IMR-90 (cell line): Measurements from ENCODE around the gene GRHL3. TPM values are rescaled to one million over a fixed set of nuclear protein-coding genes. Genes with fewer than 3 reads are reported as not detected.

Experiments
- ATAC-seq: fragments of 200-7000 bp; cut with Tn5 transposase; 2 replicates; pipeline ENCODE4 v1.9.1; 2020; ENCODE audit warnings: low read depth, mild to moderate bottlenecking, moderate library complexity
- BruUV-seq: library from RNA; stranded (reverse); fragments of 400-500 nt; replicated peaks from 2 replicates; lab custom pipeline; 2021; lab: Mats Ljungman, UMichigan
- CTCF ChIA-PET: fragments of 300-600 bp; formaldehyde crosslinking; extraction: SDS; loops from one replicate; lab custom pipeline; 2021; ENCODE audit warnings: antibody characterized with exemption; lab: Yijun Ruan, JAX
- POLR2A ChIA-PET: fragments of 300-600 bp; sonication (Branson Sonifier 250); formaldehyde crosslinking; loops from one replicate; lab custom pipeline; 2022; ENCODE audit warnings: antibody characterized with exemption; ENCODE audit not compliant: unreplicated experiment; lab: Charles Lee
- DNase-seq: peaks from one replicate; pipeline ENCODE4 v3.0.0; 2013
- H2AFZ ChIP-seq: replicated peaks from 2 replicates; pipeline ENCODE3; 2013; ENCODE audit warnings: low read length, mild to moderate bottlenecking; ENCODE audit not compliant: poor library complexity
- H2AK5ac ChIP-seq: 2 replicates; pipeline ENCODE4 v1.6.1; 2013; ENCODE audit warnings: low read depth, low read length, inconsistent platforms
- H2AK9ac ChIP-seq: replicated peaks from 2 replicates; pipeline ENCODE3; 2013; ENCODE audit warnings: mild to moderate bottlenecking, low read depth, low read length, moderate library complexity; ENCODE audit not compliant: poor library complexity
- H2BK120ac ChIP-seq: 2 replicates; pipeline ENCODE4 v1.6.1; 2013; ENCODE audit warnings: low read depth, low read length, inconsistent platforms
- H2BK15ac ChIP-seq: 3 replicates; pipeline ENCODE4 v1.6.1; 2013; ENCODE audit warnings: low read depth, low read length, inconsistent platforms
- H2BK20ac ChIP-seq: 2 replicates; pipeline ENCODE4 v1.6.1; 2013; ENCODE audit warnings: low read depth, mild to moderate bottlenecking, inconsistent platforms, low read length, moderate library complexity
- H2BK5ac ChIP-seq: 2 replicates; pipeline ENCODE4 v1.6.1; 2013; ENCODE audit warnings: mild to moderate bottlenecking, low read depth, low read length, inconsistent platforms; ENCODE audit not compliant: poor library complexity, severe bottlenecking
- H3K14ac ChIP-seq: replicated peaks from 2 replicates; pipeline ENCODE4 v1.6.1; 2013; ENCODE audit warnings: low read depth, low read length, inconsistent platforms
- H3K18ac ChIP-seq: 2 replicates; pipeline ENCODE4 v1.6.1; 2013; ENCODE audit warnings: low read depth, low read length, control low read depth
- H3K23ac ChIP-seq: 2 replicates; pipeline ENCODE4 v1.6.1; 2013; ENCODE audit warnings: low read depth, low read length, inconsistent platforms
- H3K27ac ChIP-seq: 2 replicates; pipeline ENCODE4 v1.5.1; 2013; ENCODE audit warnings: mild to moderate bottlenecking, control low read depth, low read length; ENCODE audit not compliant: insufficient read depth
- H3K27me3 ChIP-seq: 2 replicates; pipeline ENCODE4 v1.6.1; 2013; ENCODE audit warnings: low read length; ENCODE audit not compliant: control insufficient read depth, insufficient read depth
- H3K36me3 ChIP-seq: 2 replicates; pipeline ENCODE4 v1.6.1; 2013; ENCODE audit warnings: low read length, mixed read lengths; ENCODE audit not compliant: control insufficient read depth, insufficient read depth
- H3K4ac ChIP-seq: 2 replicates; pipeline ENCODE4 v1.6.1; 2013; ENCODE audit warnings: low read depth, low read length, inconsistent platforms
- H3K4me1 ChIP-seq: 2 replicates; pipeline ENCODE4 v1.6.1; 2013; ENCODE audit warnings: low read length, mixed read lengths; ENCODE audit not compliant: control insufficient read depth, insufficient read depth
- H3K4me2 ChIP-seq: 2 replicates; pipeline ENCODE4 v1.6.1; 2013; ENCODE audit warnings: low read depth, mild to moderate bottlenecking, control low read depth, low read length, moderate library complexity
- H3K4me3 ChIP-seq: 2 replicates; pipeline ENCODE4 v1.5.1; 2013; ENCODE audit warnings: low read depth, mild to moderate bottlenecking, control low read depth, low read length, moderate library complexity; ENCODE audit not compliant: insufficient read depth
- H3K56ac ChIP-seq: 2 replicates; pipeline ENCODE4 v1.6.1; 2013; ENCODE audit warnings: low read length, inconsistent platforms; ENCODE audit not compliant: insufficient read depth; ENCODE audit errors: extremely low read depth
- H3K79me1 ChIP-seq, 2 experiments: 2 replicates each; pipeline ENCODE4 v1.6.1; 2013; ENCODE audit warnings: low read length in 2 of 2, inconsistent platforms in 1 of 2, low read depth in 1 of 2
- H3K9ac ChIP-seq: 2 replicates; pipeline ENCODE4 v1.6.1; 2013; ENCODE audit warnings: low read depth, low read length, control low read depth
- H3K9me1 ChIP-seq: 2 replicates; pipeline ENCODE4 v1.6.1; 2013; ENCODE audit warnings: low read length, inconsistent platforms; ENCODE audit not compliant: insufficient read depth
- H3K9me3 ChIP-seq: 2 replicates; pipeline ENCODE4 v1.6.1; 2013; ENCODE audit warnings: low read length; ENCODE audit not compliant: control insufficient read depth, insufficient read depth
- H4K20me1 ChIP-seq: 2 replicates; pipeline ENCODE4 v1.6.1; 2013; ENCODE audit warnings: low read length, inconsistent platforms; ENCODE audit not compliant: insufficient read depth
- H4K5ac ChIP-seq: 2 replicates; pipeline ENCODE4 v1.6.1; 2013; ENCODE audit warnings: mild to moderate bottlenecking, low read depth, low read length, control low read depth
- H4K8ac ChIP-seq, 2 experiments: 2 replicates each; pipeline ENCODE4 v1.6.1; 2013; ENCODE audit warnings: low read depth in 2 of 2, low read length in 2 of 2, control low read depth in 1 of 2, inconsistent platforms in 1 of 2
- H4K91ac ChIP-seq: 2 replicates; pipeline ENCODE4 v1.6.1; 2013; ENCODE audit warnings: low read depth, low read length, inconsistent platforms; ENCODE audit not compliant: insufficient read depth
- BHLHE40 ChIP-seq: fragments of 150-350 bp; IDR thresholded peaks from 2 replicates; pipeline ENCODE4 v1.6.1; 2016; ENCODE audit warnings: mild to moderate bottlenecking, low read depth, low read length
- CEBPB ChIP-seq: IDR thresholded peaks from 2 replicates; pipeline ENCODE4 v1.6.1; 2012; ENCODE audit warnings: low read depth, low read length, improper control_type of control experiment
- CHD1 ChIP-seq: IDR thresholded peaks from 2 replicates; pipeline ENCODE4 v1.6.1; 2012; ENCODE audit warnings: low read depth, low read length, improper control_type of control experiment
- CTCF ChIP-seq: conservative IDR thresholded peaks from 2 replicates; pipeline ENCODE4 v1.5.1; 2012; ENCODE audit warnings: mild to moderate bottlenecking, low read depth, low read length, improper control_type of control experiment
- FOS ChIP-seq: fragments of 150-350 bp; IDR thresholded peaks from 2 replicates; pipeline ENCODE4 v1.6.1; 2016; ENCODE audit warnings: low read depth, low read length
- MAFK ChIP-seq: IDR thresholded peaks from 2 replicates; pipeline ENCODE4 v1.6.1; 2012; ENCODE audit warnings: low read depth, low read length, improper control_type of control experiment
- MXI1 ChIP-seq: IDR thresholded peaks from 2 replicates; pipeline ENCODE4 v1.6.1; 2012; ENCODE audit warnings: low read depth, mild to moderate bottlenecking, low read length, moderate library complexity, borderline replicate concordance
- NFE2L2 ChIP-seq: fragments of 150-350 bp; IDR thresholded peaks from 2 replicates; pipeline ENCODE4 v1.6.1; 2016; ENCODE audit warnings: low read depth, mild to moderate bottlenecking, low read length
- POLR2A ChIP-seq: IDR thresholded peaks from 2 replicates; pipeline ENCODE4 v1.6.1; 2012; ENCODE audit warnings: mild to moderate bottlenecking, low read depth, low read length
- RAD21 ChIP-seq: IDR thresholded peaks from 2 replicates; pipeline ENCODE4 v1.6.1; 2012; ENCODE audit warnings: low read length, improper control_type of control experiment
- RCOR1 ChIP-seq: IDR thresholded peaks from 2 replicates; pipeline ENCODE4 v1.6.1; 2012; ENCODE audit warnings: mild to moderate bottlenecking, low read length, improper control_type of control experiment; ENCODE audit not compliant: insufficient replicate concordance
- RFX5 ChIP-seq: IDR thresholded peaks from 2 replicates; pipeline ENCODE4 v1.8.0; 2012; ENCODE audit warnings: low read depth, mild to moderate bottlenecking, low read length, moderate library complexity
- SMC3 ChIP-seq: fragments of 150-350 bp; IDR thresholded peaks from 2 replicates; pipeline ENCODE4 v1.6.1; 2016; ENCODE audit warnings: low read depth, mild to moderate bottlenecking, antibody characterized with exemption, low read length, moderate library complexity
- WGBS, 2 experiments: methylation state at CpG; one replicate each; pipeline versions ENCODE4 v1.1.5 to v1.1.7; 2013; ENCODE audit warnings: missing lambda C conversion rate in 2 of 2; ENCODE audit not compliant: insufficient read length in 1 of 2; ENCODE audit errors: extremely low coverage in 2 of 2; 5-methylcytosine and 5-hydroxymethylcytosine counted together
- dilution Hi-C: fragments of 300-500 bp; cut with HindIII; formaldehyde crosslinking; loops from one replicate; pipeline ENCODE4 v1.14.3; 2018; ENCODE audit warnings: low sequenced_read_pairs; ENCODE audit not compliant: unreplicated experiment
- in situ Hi-C: fragments of 300-500 bp; cut with MboI; formaldehyde crosslinking; loops from 3 replicates; pipeline ENCODE4 v1.14.3; 2019; ENCODE audit warnings: low sequenced_read_pairs, inconsistent platforms, mixed read lengths
- intact Hi-C: fragments of 100-400 bp; cut with micrococcal nuclease; formaldehyde crosslinking; loops from 2 replicates; pipeline ENCODE4 v1.10.0; 2022
- polyA plus RNA-seq, 3 experiments: library from polyadenylated mRNA; depleted of rRNA; stranded (reverse); fragments of >200 nt; gene quantifications; 2 replicates each; pipeline ENCODE4 v1.2.3, GENCODE V29; 2012; ENCODE audit warnings: low replicate concordance in 1 of 3
- total RNA-seq: library from RNA; depleted of rRNA; stranded (reverse); fragments of >200 nt; gene quantifications from 2 replicates; pipeline ENCODE4 v1.2.3, GENCODE V29; 2012
- TF ChIP-seq, protein P1 (sequence below): fragments of 150-350 bp; IDR thresholded peaks from 2 replicates; pipeline ENCODE4 v1.6.1; 2017; ENCODE audit warnings: mild to moderate bottlenecking, antibody characterized with exemption, low read length, low read depth
- TF ChIP-seq, protein P2 (sequence below): fragments of 150-350 bp; IDR thresholded peaks from 2 replicates; pipeline ENCODE4 v1.6.1; 2016; ENCODE audit warnings: low read depth, mild to moderate bottlenecking, low read length, moderate library complexity, borderline replicate concordance

GRHL3 gene
- total and polyA plus RNA-seq, 2 of the 4 experiments (the other 2 are of a cell fraction): not detected

DNA sequence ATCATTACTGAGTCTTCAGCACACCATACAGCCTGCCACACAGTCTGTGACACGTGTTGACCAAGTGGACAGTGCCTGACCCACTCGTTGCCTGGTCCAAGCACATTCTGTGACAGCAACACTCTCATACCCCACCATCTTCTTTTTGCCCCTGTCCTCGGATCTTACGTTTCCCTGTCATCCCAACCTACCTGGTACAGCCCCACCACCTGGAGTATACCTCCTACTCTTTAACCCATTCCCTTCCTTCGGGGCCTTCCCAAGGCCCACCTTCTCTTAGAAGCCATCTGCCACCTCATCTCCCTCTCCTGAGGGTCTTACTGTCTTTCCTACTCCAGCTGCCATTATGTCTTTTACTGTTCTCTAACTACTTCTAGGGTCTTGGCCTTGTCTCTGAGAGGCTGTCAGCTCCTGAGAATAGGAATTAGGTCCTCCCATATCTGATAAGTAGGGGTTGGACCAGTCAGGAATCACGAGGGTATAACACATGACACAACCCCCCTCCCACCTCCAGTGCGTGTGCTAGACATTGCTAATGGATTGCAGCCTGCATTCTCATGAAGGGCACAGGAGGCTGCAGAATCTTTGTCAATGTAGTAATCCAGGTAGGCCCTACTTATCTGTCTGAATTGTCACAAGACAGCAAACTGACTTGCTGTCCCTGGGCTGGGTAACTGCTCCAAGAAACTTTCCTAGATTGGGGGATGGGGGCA, 13.0 kb downstream of the GRHL3 start:
- Histone ChIP-seq H2AK9ac (no peak overlapping the region), H3K27me3 (peaks cover 5% of the 10 kb centered on the region), H2BK120ac (peak overlapping the region; percentile 52), H2BK5ac (no peak overlapping the region), H4K91ac (no peak overlapping the region; the same call in 1 of the 2 replicates), H2AFZ (no peak overlapping the region), H3K4me2 (no peak overlapping the region), H4K20me1 (no peaks in the 10 kb centered on the region), H3K79me1 (no peaks in the 10 kb centered on the region), H3K4me3 (no peak overlapping the region), H3K9me1 (peaks cover 14% of the 10 kb centered on the region), H3K56ac (no peak overlapping the region), H3K9ac (no peak overlapping the region), H3K18ac (no peak overlapping the region), H3K23ac (no peak overlapping the region), H2AK5ac (peak overlapping the region; percentile 92), H3K4ac (no peak overlapping the region; the same call in 1 of the 2 replicates), H3K27ac (no peak overlapping the region), H4K5ac (no peak overlapping the region), H3K36me3 (no peaks in the 10 kb centered on the region), H3K4me1 (peaks cover 17% of the 10 kb centered on the region), H3K9me3 (no peaks in the 10 kb centered on the region), H2BK20ac (peak overlapping the region; percentile 8; the same call in 1 of the 2 replicates), H2BK15ac (peak overlapping the region; percentile 83; the same call in 2 of the 3 replicates), H4K8ac (no peak overlapping the region), H3K14ac (no peak overlapping the region)
- in situ Hi-C loops (no loop called here), intact Hi-C loops (no loop called here), dilution Hi-C loops (no loop called here)
- no TSS peak for BruUV-seq
- DNase-seq (no peak), ATAC-seq (no peak)
- ChIA-PET CTCF (no interaction called here), POLR2A (no interaction called here)
- 88% methylated on average over 4 of the region's 7 CpGs; no CpG with 5 or more reads in 1 of the 2 experiments for WGBS, 2 experiments
- TF ChIP-seq RCOR1: no peak
- TF ChIP-seq POLR2A: no peak
- no peak for TF ChIP-seq RFX5
- no peak for TF ChIP-seq FOS
- no peak for TF ChIP-seq MXI1
- no peak for TF ChIP-seq CTCF
- TF ChIP-seq MAFK: no peak
- TF ChIP-seq BHLHE40: no peak
- TF ChIP-seq, protein P1, sequence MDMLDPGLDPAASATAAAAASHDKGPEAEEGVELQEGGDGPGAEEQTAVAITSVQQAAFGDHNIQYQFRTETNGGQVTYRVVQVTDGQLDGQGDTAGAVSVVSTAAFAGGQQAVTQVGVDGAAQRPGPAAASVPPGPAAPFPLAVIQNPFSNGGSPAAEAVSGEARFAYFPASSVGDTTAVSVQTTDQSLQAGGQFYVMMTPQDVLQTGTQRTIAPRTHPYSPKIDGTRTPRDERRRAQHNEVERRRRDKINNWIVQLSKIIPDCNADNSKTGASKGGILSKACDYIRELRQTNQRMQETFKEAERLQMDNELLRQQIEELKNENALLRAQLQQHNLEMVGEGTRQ: no peak
- no peak for TF ChIP-seq NFE2L2
- TF ChIP-seq SMC3: no peak
- TF ChIP-seq CEBPB: no peak
- no peak for TF ChIP-seq RAD21
- TF ChIP-seq, protein P2, sequence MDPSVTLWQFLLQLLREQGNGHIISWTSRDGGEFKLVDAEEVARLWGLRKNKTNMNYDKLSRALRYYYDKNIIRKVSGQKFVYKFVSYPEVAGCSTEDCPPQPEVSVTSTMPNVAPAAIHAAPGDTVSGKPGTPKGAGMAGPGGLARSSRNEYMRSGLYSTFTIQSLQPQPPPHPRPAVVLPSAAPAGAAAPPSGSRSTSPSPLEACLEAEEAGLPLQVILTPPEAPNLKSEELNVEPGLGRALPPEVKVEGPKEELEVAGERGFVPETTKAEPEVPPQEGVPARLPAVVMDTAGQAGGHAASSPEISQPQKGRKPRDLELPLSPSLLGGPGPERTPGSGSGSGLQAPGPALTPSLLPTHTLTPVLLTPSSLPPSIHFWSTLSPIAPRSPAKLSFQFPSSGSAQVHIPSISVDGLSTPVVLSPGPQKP: no peak
- no peak for TF ChIP-seq CHD1
